Ishikawa (cell line): ENCODE data around the gene SDHAF2.

ENCODE experiments used
- CEBPB ChIP-seq: IDR thresholded peaks from 2 replicates; pipeline ENCODE4 v1.6.1; 2012
- CREB1 ChIP-seq: IDR thresholded peaks from 2 replicates; pipeline ENCODE4 v1.6.1; 2012; ENCODE audit warnings: low read depth
- EGR1 ChIP-seq: IDR thresholded peaks from 2 replicates; pipeline ENCODE4 v1.6.1; 2012
- EP300 ChIP-seq: IDR thresholded peaks from 2 replicates; pipeline ENCODE4 v1.6.1; 2012; ENCODE audit warnings: borderline replicate concordance
- NFIC ChIP-seq: IDR thresholded peaks from 2 replicates; pipeline ENCODE4 v1.6.1; 2012
- RAD21 ChIP-seq: IDR thresholded peaks from 2 replicates; pipeline ENCODE4 v1.6.1; 2012; ENCODE audit warnings: low read depth
- REST ChIP-seq: IDR thresholded peaks from 2 replicates; pipeline ENCODE4 v1.6.1; 2012; ENCODE audit warnings: low read depth, mild to moderate bottlenecking
- TAF1 ChIP-seq: IDR thresholded peaks from 2 replicates; pipeline ENCODE4 v1.6.1; 2012; ENCODE audit warnings: low read depth, mild to moderate bottlenecking
- TCF12 ChIP-seq: IDR thresholded peaks from 2 replicates; pipeline ENCODE4 v1.6.1; 2012; ENCODE audit warnings: low read depth
- TEAD4 ChIP-seq: IDR thresholded peaks from 2 replicates; pipeline ENCODE4 v1.6.1; 2012
- YY1 ChIP-seq: IDR thresholded peaks from 2 replicates; pipeline ENCODE4 v1.6.1; 2012; ENCODE audit warnings: low read depth
- ZBTB7A ChIP-seq: IDR thresholded peaks from 2 replicates; pipeline ENCODE4 v1.6.1; 2012; ENCODE audit warnings: low read depth
- TF ChIP-seq, protein P1 (sequence below): IDR thresholded peaks from 2 replicates; pipeline ENCODE4 v1.6.1; 2012
- TF ChIP-seq, protein P2 (sequence below): IDR thresholded peaks from 2 replicates; pipeline ENCODE4 v1.6.1; 2012

The SDHAF2 gene

GRCh38 chr11:61392981-61393595, 36.8 kb upstream of the SDHAF2 start:
- no peak for TF ChIP-seq NFIC
- TF ChIP-seq REST = no peak
- no peak for TF ChIP-seq CEBPB
- TF ChIP-seq RAD21 = no peak; the same call in 1 of the 2 replicates
- TF ChIP-seq ZBTB7A = no peak
- no peak for TF ChIP-seq TCF12
- no peak for TF ChIP-seq TEAD4
- TF ChIP-seq EP300 = no peak
- TF ChIP-seq, protein P1, sequence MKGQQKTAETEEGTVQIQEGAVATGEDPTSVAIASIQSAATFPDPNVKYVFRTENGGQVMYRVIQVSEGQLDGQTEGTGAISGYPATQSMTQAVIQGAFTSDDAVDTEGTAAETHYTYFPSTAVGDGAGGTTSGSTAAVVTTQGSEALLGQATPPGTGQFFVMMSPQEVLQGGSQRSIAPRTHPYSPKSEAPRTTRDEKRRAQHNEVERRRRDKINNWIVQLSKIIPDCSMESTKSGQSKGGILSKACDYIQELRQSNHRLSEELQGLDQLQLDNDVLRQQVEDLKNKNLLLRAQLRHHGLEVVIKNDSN = no peak

DNA sequence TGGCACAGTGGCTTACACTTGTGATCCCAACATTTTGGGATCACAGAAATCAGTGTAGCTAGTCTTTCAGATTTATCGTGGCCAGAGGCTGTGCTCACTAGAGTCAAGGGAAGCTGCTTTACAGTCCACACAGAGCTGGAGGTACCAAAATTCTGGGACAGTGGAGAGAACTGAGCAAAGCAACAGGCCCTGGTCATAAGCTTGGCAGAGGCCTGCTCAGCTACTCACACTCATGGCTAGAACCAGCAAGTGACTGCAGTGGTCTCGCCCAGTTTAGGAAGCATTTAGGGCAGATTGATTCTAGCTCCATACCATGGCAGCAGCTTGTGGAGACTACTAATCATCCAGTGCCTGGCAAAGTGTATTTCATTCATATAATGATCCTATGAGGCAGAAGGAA, 28.8 kb upstream of the SDHAF2 start:
- TF ChIP-seq TEAD4 = no peak
- TF ChIP-seq YY1 = no peak
- TF ChIP-seq TAF1 = no peak

DNA sequence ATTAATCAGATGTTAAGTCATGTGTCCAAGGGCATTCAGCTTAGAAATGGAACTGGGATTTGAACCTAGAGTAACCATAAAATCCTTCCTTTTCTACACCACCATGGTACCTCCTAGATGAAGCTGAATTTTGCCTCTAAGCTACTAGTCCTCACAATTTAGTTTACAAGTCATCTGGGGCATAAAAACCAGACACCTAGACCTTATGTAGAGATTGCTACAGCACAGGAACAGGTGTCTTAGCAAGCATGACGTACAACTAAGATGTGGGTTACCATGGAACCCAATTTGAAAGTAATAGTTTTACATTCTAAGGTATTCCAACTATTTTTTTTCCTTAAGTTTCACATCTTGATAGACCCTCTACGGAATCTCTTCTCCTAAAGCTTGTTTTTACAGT, 28.4 kb upstream of the SDHAF2 start:
- TF ChIP-seq TCF12 = no peak
- no peak for TF ChIP-seq CEBPB
- TF ChIP-seq, protein P2, sequence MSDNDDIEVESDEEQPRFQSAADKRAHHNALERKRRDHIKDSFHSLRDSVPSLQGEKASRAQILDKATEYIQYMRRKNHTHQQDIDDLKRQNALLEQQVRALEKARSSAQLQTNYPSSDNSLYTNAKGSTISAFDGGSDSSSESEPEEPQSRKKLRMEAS = no peak
- TF ChIP-seq, protein P1 = no peak
- TF ChIP-seq TAF1 = no peak
- no peak for TF ChIP-seq REST
- no peak for TF ChIP-seq EP300

- TF ChIP-seq, protein P1 = no peak
- TF ChIP-seq CEBPB = no peak
Observed at GRCh38 chr11:61403658-61404057, 26.3 kb upstream of the SDHAF2 start.

- TF ChIP-seq REST = no peak
- TF ChIP-seq, protein P1 = no peak
- TF ChIP-seq, protein P2 = no peak
- TF ChIP-seq EGR1 = no peak
- TF ChIP-seq TEAD4 = no peak
- no peak for TF ChIP-seq TAF1
- TF ChIP-seq TCF12 = no peak
- TF ChIP-seq RAD21 = no peak
- no peak for TF ChIP-seq CREB1
Observed at GRCh38 chr11:61404103-61404502, 25.8 kb upstream of the SDHAF2 start.
